SK-N-SH (cell line): ENCODE data around the gene EIF5AL1. TPM values are rescaled to one million over a fixed set of nuclear protein-coding genes. Genes with fewer than 3 reads are reported as not detected.

Source experiments
- CTCF ChIA-PET: fragments of 300-600, 350-600 bp; formaldehyde crosslinking; extraction: SDS; loops from one replicate; lab custom pipeline; 2021; lab: Yijun Ruan, JAX
- POLR2A ChIA-PET: fragments of 350-600 bp; sonication (Branson Sonifier 250); formaldehyde crosslinking; extraction: SDS; loops from one replicate; lab custom pipeline; 2020; ENCODE audit warnings: antibody characterized with exemption, inconsistent platforms; lab: Yijun Ruan, JAX
- DNase-seq: peaks from one replicate; pipeline ENCODE4 v3.0.0; 2012
- H2AFZ ChIP-seq: fragments of 200-600 bp; sonication (generic); 2 replicates; pipeline ENCODE4 v1.8.1; 2016; ENCODE audit warnings: antibody characterized with exemption, mild to moderate bottlenecking, low read depth
- H3F3A ChIP-seq: fragments of 200-600 bp; sonication (generic); replicated peaks from 2 replicates; pipeline ENCODE3; 2016; ENCODE audit warnings: antibody characterized with exemption, mild to moderate bottlenecking; ENCODE audit not compliant: insufficient read depth
- H3K27ac ChIP-seq, 2 experiments: fragments of 200-500 bp in 1 of 2; fragments of 200-600 bp in 1 of 2; sonication (Bioruptor generic) in 1 of 2; sonication (generic), shearing (Covaris generic) in 1 of 2; 2 replicates each; pipeline versions ENCODE4 v1.5.1 to v1.6.1; 2014 to 2016; ENCODE audit warnings: low read depth in 2 of 2, inconsistent platforms in 1 of 2, low read length in 1 of 2, mild to moderate bottlenecking in 1 of 2, mixed read lengths in 1 of 2
- H3K27me3 ChIP-seq: fragments of 200-600 bp; sonication (generic), shearing (Covaris generic); 2 replicates; pipeline ENCODE4 v1.6.1; 2016; ENCODE audit warnings: mixed run types; ENCODE audit not compliant: insufficient read depth
- H3K36me3 ChIP-seq, 2 experiments: fragments of 200-500 bp in 1 of 2; fragments of 200-600 bp in 1 of 2; sonication (Bioruptor generic) in 1 of 2; sonication (generic) in 1 of 2; replicated peaks in 1 of 2; 2 replicates each; pipeline versions ENCODE3 to v1.5.1; 2014 to 2016; ENCODE audit warnings: low read length in 1 of 2, mild to moderate bottlenecking in 1 of 2; ENCODE audit not compliant: insufficient read depth in 2 of 2, control insufficient read depth in 1 of 2
- H3K4me1 ChIP-seq, 2 experiments: fragments of 200-500 bp in 1 of 2; fragments of 200-600 bp in 1 of 2; sonication (Bioruptor generic) in 1 of 2; sonication (generic), shearing (Covaris generic) in 1 of 2; 2 replicates each; pipeline versions ENCODE4 v1.5.1 to v1.6.1; 2014 to 2016; ENCODE audit warnings: low read depth in 1 of 2, low read length in 1 of 2, mixed run types in 1 of 2; ENCODE audit not compliant: insufficient read depth in 2 of 2, control insufficient read depth in 1 of 2
- H3K4me2 ChIP-seq: fragments of 200-600 bp; sonication (generic), shearing (Covaris generic); 2 replicates; pipeline ENCODE4 v1.6.1; 2017; ENCODE audit warnings: mixed run types
- H3K4me3 ChIP-seq, 2 experiments: fragments of 200-500 bp in 1 of 2; fragments of 200-600 bp in 1 of 2; sonication (Bioruptor generic) in 1 of 2; sonication (generic), shearing (Covaris generic) in 1 of 2; 2 replicates each; pipeline versions ENCODE4 v1.5.1 to v1.8.1; 2014 to 2016; ENCODE audit warnings: low read depth in 2 of 2, inconsistent platforms in 1 of 2, low read length in 1 of 2, mild to moderate bottlenecking in 1 of 2, mixed read lengths in 1 of 2, moderate library complexity in 1 of 2
- H3K79me2 ChIP-seq: fragments of 200-600 bp; sonication (generic); 2 replicates; pipeline ENCODE4 v1.8.1; 2017; ENCODE audit warnings: mild to moderate bottlenecking; ENCODE audit not compliant: insufficient read depth
- H3K9ac ChIP-seq: fragments of 200-600 bp; sonication (generic); 2 replicates; pipeline ENCODE4 v1.6.1; 2017; ENCODE audit warnings: mixed run types
- H3K9me2 ChIP-seq: fragments of 200-600 bp; sonication (generic); 2 replicates; pipeline ENCODE4 v1.6.1; 2017; ENCODE audit warnings: mixed run types
- H3K9me3 ChIP-seq: fragments of 200-600 bp; sonication (generic); 2 replicates; pipeline ENCODE4 v1.6.1; 2017; ENCODE audit warnings: mixed run types, mild to moderate bottlenecking, moderate library complexity
- H4K20me1 ChIP-seq: fragments of 200-600 bp; sonication (generic); 2 replicates; pipeline ENCODE4 v1.6.1; 2017; ENCODE audit warnings: mild to moderate bottlenecking, mixed run types; ENCODE audit not compliant: insufficient read depth
- ELF1 ChIP-seq: IDR thresholded peaks from 2 replicates; pipeline ENCODE4 v1.4.0; 2012
- EZH2phosphoT487 ChIP-seq: fragments of 200-600 bp; sonication (generic); IDR thresholded peaks from 2 replicates; pipeline ENCODE4 v1.6.1; 2017; ENCODE audit warnings: low read depth, mixed run types, mild to moderate bottlenecking, antibody characterized with exemption, moderate library complexity, borderline replicate concordance
- FOXM1 ChIP-seq: IDR thresholded peaks from 2 replicates; pipeline ENCODE4 v1.4.0; 2012; ENCODE audit warnings: low read depth, mild to moderate bottlenecking
- GATA2 ChIP-seq: sonication (generic); formaldehyde crosslinking; IDR thresholded peaks from 2 replicates; pipeline ENCODE4 v1.5.0; 2020; ENCODE audit warnings: mild to moderate bottlenecking, missing genetic modification reagents
- IRF3 ChIP-seq: fragments of 150-350 bp; IDR thresholded peaks from 2 replicates; pipeline ENCODE4 v1.6.1; 2016; ENCODE audit warnings: mild to moderate bottlenecking, low read depth, low read length
- MAX ChIP-seq: IDR thresholded peaks from 2 replicates; pipeline ENCODE4 v1.4.0; 2012; ENCODE audit warnings: low read depth
- POLR2AphosphoS5 ChIP-seq: IDR thresholded peaks from 2 replicates; pipeline ENCODE4 v1.6.1; 2012; ENCODE audit warnings: low read depth, low read length
- RAD21 ChIP-seq: IDR thresholded peaks from 2 replicates; pipeline ENCODE4 v1.6.1; 2012; ENCODE audit warnings: mild to moderate bottlenecking, low read length
- REST ChIP-seq: IDR thresholded peaks from 2 replicates; pipeline ENCODE4 v1.6.1; 2012; ENCODE audit warnings: mild to moderate bottlenecking, low read depth, low read length, moderate library complexity
- RFX5 ChIP-seq: IDR thresholded peaks from 2 replicates; pipeline ENCODE4 v1.6.1; 2012; ENCODE audit warnings: mild to moderate bottlenecking, improper control_type of control experiment, low read length
- RXRA ChIP-seq: IDR thresholded peaks from 2 replicates; pipeline ENCODE4 v1.4.0; 2012; ENCODE audit warnings: low read depth, mild to moderate bottlenecking, borderline replicate concordance
- SMC3 ChIP-seq: IDR thresholded peaks from 2 replicates; pipeline ENCODE4 v1.6.1; 2012; ENCODE audit warnings: low read depth, low read length, improper control_type of control experiment
- TAF1 ChIP-seq: IDR thresholded peaks from 2 replicates; pipeline ENCODE4 v1.6.1; 2012; ENCODE audit warnings: low read depth, mild to moderate bottlenecking, low read length, moderate library complexity, borderline replicate concordance
- TCF12 ChIP-seq: IDR thresholded peaks from 2 replicates; pipeline ENCODE4 v1.4.0; 2012
- YY1 ChIP-seq: IDR thresholded peaks from 2 replicates; pipeline ENCODE4 v1.4.0; 2012; ENCODE audit warnings: low read depth, mild to moderate bottlenecking
- WGBS: methylation state at CpG from one replicate; pipeline ENCODE4 v1.1.6; 2017; ENCODE audit warnings: low lambda C conversion rate; 5-methylcytosine and 5-hydroxymethylcytosine counted together
- polyA plus RNA-seq, 3 experiments: library from polyadenylated mRNA; depleted of rRNA; stranded (reverse); fragments of >200 nt; gene quantifications; 2 replicates each; pipeline ENCODE4 v1.2.3, GENCODE V29; 2012

Gene EIF5AL1
- polyA plus RNA-seq, 1 of the 3 experiments (the other 2 are of a cell fraction): 0.26 TPM

- TF ChIP-seq EZH2phosphoT487 (no peak), REST (peak; percentile 74), RAD21 (no peak), GATA2 (CRISPR knock-in tag) (peak; percentile 68), SMC3 (no peak)
Observed at GRCh38 chr10:79483948-79484347, 28.4 kb upstream of the EIF5AL1 start (continued).

GRCh38 chr10:79484476-79484875 is 27.9 kb upstream of the EIF5AL1 start:
- H3K9ac ChIP-seq: no peak overlapping the region
- CTCF ChIA-PET: interaction anchor here (0.6 to 8.1 kb wide), 3 partner anchors 17 to 483 kb away, joined by 3 to 99 read pairs (median 7); no protein-coding TSS in a partner anchor
- H3K27ac ChIP-seq: peak overlapping the region; percentile 88 to 90

More at GRCh38 chr10:79484476-79484875, 27.9 kb upstream of the EIF5AL1 start:
- POLR2A ChIA-PET: no interaction called here
- peaks cover 18 to 33% of the 10 kb centered on the region in 2 experiments for H3K4me1 ChIP-seq
- WGBS: 85% methylated on average over 6 of the region's 6 CpGs
- no peaks in the 10 kb centered on the region for H3K36me3 ChIP-seq
- no peak for DNase-seq
- no peaks in the 10 kb centered on the region for H3K9me2 ChIP-seq
- H3K9me3 ChIP-seq: no peaks in the 10 kb centered on the region
- H2AFZ ChIP-seq: peak overlapping the region; percentile 67; the same call in 1 of the 2 replicates
- no peaks in the 10 kb centered on the region for H3K27me3 ChIP-seq
- no peaks in the 10 kb centered on the region for H4K20me1 ChIP-seq
- peak overlapping the region; percentile 57; the same call in 1 of the 2 replicates for H3K4me2 ChIP-seq
- TF ChIP-seq TCF12: no peak
- TF ChIP-seq RFX5: no peak
- no peak for TF ChIP-seq REST
- no peak for TF ChIP-seq RAD21
- TF ChIP-seq FOXM1: no peak
- TF ChIP-seq RXRA: no peak
- no peak for TF ChIP-seq YY1
- TF ChIP-seq IRF3: no peak
- no peak for TF ChIP-seq TAF1
- TF ChIP-seq ELF1: no peak
- TF ChIP-seq POLR2AphosphoS5: no peak
- no peak for TF ChIP-seq MAX
- no peak overlapping the region for H3K4me3 ChIP-seq
- H3F3A ChIP-seq: peaks cover 28% of the 10 kb centered on the region
- H3K79me2 ChIP-seq: no peaks in the 10 kb centered on the region
